Stimulated activated naive CD8-positive, alpha-beta T cell treated with anti-CD3 and anti-CD28 coated beads, Interleukin-15, amount 100 ng/mL, for 72 hours (primary cell): ENCODE results near the gene ZNF792.
A peak's percentile ranks its signal among the peaks of the same experiment; 100 is the strongest.
"Not testable (repeated sequence)": the region's sequence is repeated elsewhere in the genome, so short reads cannot be mapped to it uniquely, and the experiment has no call there.

ENCODE experiments used
- ATAC-seq: fragments of 150-1000 bp; cut with Tn5 transposase; 2 replicates; pipeline ENCODE4 v1.10.0; 2021; ENCODE audit warnings: mild to moderate bottlenecking, moderate library complexity
- DNase-seq, 2 donors: peaks; one replicate each; pipeline ENCODE4 v3.0.0; 2021 to 2022
- H3K27ac Mint-ChIP-seq, 2 donors: one replicate each; pipeline ENCODE4 v1.8.0; 2022; ENCODE audit warnings: mild to moderate bottlenecking in 2 of 2, mixed read lengths in 2 of 2, moderate library complexity in 2 of 2
- H3K27me3 Mint-ChIP-seq: one replicate; pipeline ENCODE4 v1.8.0; 2022; ENCODE audit warnings: mixed read lengths
- H3K4me1 Mint-ChIP-seq: one replicate; pipeline ENCODE4 v1.8.0; 2022; ENCODE audit warnings: mild to moderate bottlenecking, mixed read lengths
- H3K4me3 Mint-ChIP-seq, 2 donors: one replicate each; pipeline ENCODE4 v1.8.0; 2022; ENCODE audit warnings: mild to moderate bottlenecking in 2 of 2, mixed read lengths in 2 of 2, moderate library complexity in 1 of 2
- H3K9me3 Mint-ChIP-seq, 2 donors: one replicate each; pipeline ENCODE4 v1.8.0; 2022; ENCODE audit warnings: mixed read lengths in 2 of 2

ZNF792 gene

GRCh38 chr19:35002037-35002535 lies 38.1 kb upstream of the ZNF792 start:
- Mint-ChIP-seq H3K27me3 (no peaks in the 10 kb centered on the region), H3K27ac (peak overlapping the region; percentile 58 to 89), H3K4me3 (peak overlapping the region; percentile 89 to 95), H3K4me1 (peaks cover 85% of the 10 kb centered on the region), H3K9me3 (no peaks in the 10 kb centered on the region)
- no peak for DNase-seq
- ATAC-seq = no peak

GRCh38 chr19:35000647-35001501 lies 36.8 kb upstream of the ZNF792 start:
- peaks cover 85% of the 10 kb centered on the region for H3K4me1 Mint-ChIP-seq
- peak overlapping the region; percentile 96 to 98 for H3K27ac Mint-ChIP-seq
- H3K27me3 Mint-ChIP-seq = no peaks in the 10 kb centered on the region
- DNase-seq = peak in 1 of 2 donors; percentile 63
- H3K4me3 Mint-ChIP-seq = peak overlapping the region; percentile 89 to 95
- no peaks in the 10 kb centered on the region for H3K9me3 Mint-ChIP-seq
- peak; percentile 60 for ATAC-seq

GRCh38 chr19:35000338-35000646 lies 36.3 kb upstream of the ZNF792 start:
- no peaks in the 10 kb centered on the region for H3K9me3 Mint-ChIP-seq
- DNase-seq = no peak
- ATAC-seq = peak; percentile 42
- H3K27ac Mint-ChIP-seq = no peak overlapping the region
- peak overlapping the region; percentile 87 to 95 for H3K4me3 Mint-ChIP-seq
- no peaks in the 10 kb centered on the region for H3K27me3 Mint-ChIP-seq
- peaks cover 82% of the 10 kb centered on the region for H3K4me1 Mint-ChIP-seq

GRCh38 chr19:34999498-35000337 lies 35.7 kb upstream of the ZNF792 start, which contains the start of gene GRAMD1A:
TSS of gene GRAMD1A (plus strand) at chr19:35000323. CDS start at chr19:35000479, 156 bp downstream.
- peak within 1 kb of the TSS; percentile 89 to 95 for H3K4me3 Mint-ChIP-seq

GRCh38 chr19:34998777-34999497 lies 34.9 kb upstream of the ZNF792 start:
- Mint-ChIP-seq H3K4me1 (peaks cover 77% of the 10 kb centered on the region), H3K27me3 (no peaks in the 10 kb centered on the region), H3K9me3 (no peaks in the 10 kb centered on the region), H3K27ac (peak overlapping the region; percentile 79 to 93), H3K4me3 (peak overlapping the region; percentile 86 to 87)
- DNase-seq (no peak), ATAC-seq (peak; percentile 3)

More at GRCh38 chr19:34999498-35000337, 35.7 kb upstream of the ZNF792 start, which contains the start of gene GRAMD1A:
- ATAC-seq (peak; percentile 71), DNase-seq (peak; percentile 63 to 71)
- H3K9me3 Mint-ChIP-seq = no peaks in the 10 kb centered on the region
- no peaks in the 10 kb centered on the region for H3K27me3 Mint-ChIP-seq
- H3K4me1 Mint-ChIP-seq = peaks cover 77% of the 10 kb centered on the region
- H3K27ac Mint-ChIP-seq = peak within 1 kb of the TSS; percentile 96 to 98

GRCh38 chr19:34998224-34998623 lies 34.2 kb upstream of the ZNF792 start:
- peak overlapping the region; percentile 93 to 98 for H3K27ac Mint-ChIP-seq
- H3K9me3 Mint-ChIP-seq, ATAC-seq, H3K27me3 Mint-ChIP-seq, DNase-seq: not testable (repeated sequence)
- peak overlapping the region; percentile 67 to 87 for H3K4me3 Mint-ChIP-seq
- H3K4me1 Mint-ChIP-seq = peaks cover 74% of the 10 kb centered on the region

- Mint-ChIP-seq H3K27me3 (no peaks in the 10 kb centered on the region), H3K4me3 (peak overlapping the region; percentile 67 to 84), H3K4me1 (peaks cover 69% of the 10 kb centered on the region), H3K9me3 (no peaks in the 10 kb centered on the region), H3K27ac (peak overlapping the region; percentile 93 to 98)
- DNase-seq = no peak
- ATAC-seq = no peak
Observed at GRCh38 chr19:34997071-34997617, 33.1 kb upstream of the ZNF792 start.

GRCh38 chr19:34995551-34995950 lies 31.5 kb upstream of the ZNF792 start:
- H3K9me3 Mint-ChIP-seq = no peaks in the 10 kb centered on the region
- H3K4me3 Mint-ChIP-seq = no peak overlapping the region
- no peak for ATAC-seq
- H3K4me1 Mint-ChIP-seq = peaks cover 73% of the 10 kb centered on the region
- no peak for DNase-seq
- H3K27me3 Mint-ChIP-seq = no peaks in the 10 kb centered on the region
- H3K27ac Mint-ChIP-seq = no peak overlapping the region

- ATAC-seq = no peak
- Mint-ChIP-seq H3K27ac (no peak overlapping the region), H3K27me3 (no peaks in the 10 kb centered on the region), H3K4me3 (no peak overlapping the region), H3K4me1 (peaks cover 79% of the 10 kb centered on the region), H3K9me3 (no peaks in the 10 kb centered on the region)
- DNase-seq = no peak
Observed at GRCh38 chr19:34994643-34995541, 30.9 kb upstream of the ZNF792 start.

- no peak for ATAC-seq
- Mint-ChIP-seq H3K27ac (no peak overlapping the region), H3K4me1 (peaks cover 84% of the 10 kb centered on the region), H3K4me3 (no peak overlapping the region), H3K27me3 (no peaks in the 10 kb centered on the region), H3K9me3 (no peaks in the 10 kb centered on the region)
- DNase-seq = no peak
Observed at GRCh38 chr19:34994286-34994642, 30.2 kb upstream of the ZNF792 start.

GRCh38 chr19:34992582-34992981 lies 28.6 kb upstream of the ZNF792 start:
- not testable (repeated sequence) for DNase-seq, H3K9me3 Mint-ChIP-seq, H3K27ac Mint-ChIP-seq, ATAC-seq, H3K27me3 Mint-ChIP-seq, H3K4me3 Mint-ChIP-seq
- peaks cover 84% of the 10 kb centered on the region for H3K4me1 Mint-ChIP-seq

- Mint-ChIP-seq H3K4me3 (peak overlapping the region in 1 of 2 donors; percentile 1), H3K27me3 (no peaks in the 10 kb centered on the region), H3K27ac (no peak overlapping the region), H3K4me1 (peaks cover 79% of the 10 kb centered on the region), H3K9me3 (no peaks in the 10 kb centered on the region)
- no peak for ATAC-seq
- DNase-seq = no peak
Observed at GRCh38 chr19:34991542-34992333, 27.7 kb upstream of the ZNF792 start.

- Mint-ChIP-seq H3K4me3 (peak overlapping the region; percentile 25 to 67), H3K9me3 (no peaks in the 10 kb centered on the region), H3K4me1 (peaks cover 72% of the 10 kb centered on the region), H3K27me3 (no peaks in the 10 kb centered on the region), H3K27ac (peak overlapping the region in 1 of 2 donors; percentile 80)
- DNase-seq (peak in 1 of 2 donors; percentile 83), ATAC-seq (peak; percentile 97)
Observed at GRCh38 chr19:34990578-34991192, 26.7 kb upstream of the ZNF792 start.
